HL-60 (cell line): Measurements from ENCODE around the gene HIRA.

Experiments
- DNase-seq, 2 experiments: peaks; one replicate each; pipeline ENCODE4 v3.0.0-alpha.2; 2010 to 2020; ENCODE audit warnings: low read depth in 1 of 2, low spot score in 1 of 2
- H3K27ac ChIP-seq: fragments of 250-450 bp; sonication (Bioruptor Pico); replicated peaks from 2 replicates; pipeline ENCODE4 v1.5.1; 2020; ENCODE audit warnings: mild to moderate bottlenecking, moderate library complexity
- H3K27me3 ChIP-seq: fragments of 250-450 bp; sonication (Bioruptor Pico); 2 replicates; pipeline ENCODE4 v1.5.1; 2021; ENCODE audit warnings: mild to moderate bottlenecking, moderate library complexity; ENCODE audit not compliant: insufficient read depth, poor library complexity, severe bottlenecking
- H3K4me3 ChIP-seq: replicated peaks from 2 replicates; pipeline ENCODE4 v1.5.1; 2011; ENCODE audit warnings: mild to moderate bottlenecking, control low read depth, low read length; ENCODE audit not compliant: insufficient read depth
- CTCF ChIP-seq: IDR thresholded peaks from one replicate; pipeline ENCODE4 v1.5.1; 2011; ENCODE audit warnings: low read length, control low read depth, inconsistent platforms; ENCODE audit not compliant: insufficient read depth
- GABPA ChIP-seq: IDR thresholded peaks from 2 replicates; pipeline ENCODE4 v1.6.1; 2012; ENCODE audit warnings: low read depth
- POLR2AphosphoS5 ChIP-seq: IDR thresholded peaks from 2 replicates; pipeline ENCODE4 v1.6.1; 2012; ENCODE audit warnings: low read depth
- REST ChIP-seq: IDR thresholded peaks from 2 replicates; pipeline ENCODE4 v1.6.1; 2012; ENCODE audit warnings: low read depth; ENCODE audit not compliant: insufficient replicate concordance
- SPI1 ChIP-seq: IDR thresholded peaks from 2 replicates; pipeline ENCODE4 v1.6.1; 2012; ENCODE audit warnings: low read depth, mild to moderate bottlenecking, borderline replicate concordance

The HIRA gene

GRCh38 chr22:19352766-19353165 lies 78.8 kb downstream of the HIRA start:
- TF ChIP-seq GABPA (no peak), POLR2AphosphoS5 (no peak), SPI1 (no peak), CTCF (no peak), REST (no peak)
- Histone ChIP-seq H3K27me3 (no peaks in the 10 kb centered on the region), H3K27ac (no peak overlapping the region), H3K4me3 (no peak overlapping the region)
- no peak for DNase-seq

GRCh38 chr22:19352217-19352616 lies 79.3 kb downstream of the HIRA start:
- no peak for TF ChIP-seq CTCF
- no peak for TF ChIP-seq GABPA
- TF ChIP-seq REST: no peak
- TF ChIP-seq SPI1: no peak
- no peak for TF ChIP-seq POLR2AphosphoS5
- no peak overlapping the region for H3K4me3 ChIP-seq
- no peak for DNase-seq
- H3K27ac ChIP-seq: no peak overlapping the region
- no peaks in the 10 kb centered on the region for H3K27me3 ChIP-seq

GRCh38 chr22:19351604-19352003 lies 79.9 kb downstream of the HIRA start:
- DNase-seq: no peak
- no peak overlapping the region for H3K27ac ChIP-seq
- TF ChIP-seq CTCF (no peak), POLR2AphosphoS5 (no peak), SPI1 (no peak), GABPA (no peak), REST (no peak)
- no peaks in the 10 kb centered on the region for H3K27me3 ChIP-seq
- H3K4me3 ChIP-seq: no peak overlapping the region
